Measurements from ENCODE around the gene HLCS.

HLCS gene

GRCh38 chr21:36914244-36915013, 52.0 kb downstream of the HLCS start:
- no peak for DNase-seq

- DNase-seq: no peak
Measured at GRCh38 chr21:36913247-36914169, 53.0 kb downstream of the HLCS start.

DNA sequence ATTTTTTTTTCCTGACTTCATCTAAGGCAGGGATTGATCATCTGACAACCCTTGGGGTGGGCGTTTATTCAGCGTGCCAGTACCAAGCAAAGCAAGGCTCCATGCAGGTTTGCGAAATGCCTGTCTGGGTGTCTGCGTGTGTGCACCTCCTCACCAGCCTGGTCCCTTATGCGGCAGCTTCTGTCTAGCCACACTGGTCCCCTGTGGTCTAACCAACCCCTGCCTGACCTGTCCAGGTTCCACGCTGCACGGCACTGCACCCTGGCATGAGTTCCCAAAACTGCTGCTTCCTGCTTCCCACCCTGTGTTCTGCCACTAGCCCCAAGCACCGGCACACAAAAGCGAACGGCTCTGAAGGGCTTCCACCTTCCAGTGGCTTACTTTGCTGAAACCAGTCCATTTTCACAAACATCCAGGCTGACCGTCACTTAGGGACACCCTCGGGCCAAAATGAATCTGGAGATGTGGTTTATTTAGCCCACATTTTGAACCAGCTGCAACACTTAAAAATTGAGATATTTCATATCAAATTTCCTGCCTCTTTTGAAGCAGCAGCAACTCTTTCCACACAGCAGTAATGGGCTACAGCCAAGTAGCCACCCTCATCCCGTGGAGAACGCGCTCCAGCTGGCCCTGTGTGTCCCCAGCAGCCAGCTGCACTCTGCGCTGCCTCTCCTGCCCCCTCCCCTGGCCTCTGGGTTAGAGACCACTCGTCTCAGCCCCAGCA, 55.7 kb downstream of the HLCS start:
- no peak for DNase-seq

GRCh38 chr21:36909901-36910561, 56.4 kb downstream of the HLCS start:
- DNase-seq: peak; percentile 94

GRCh38 chr21:36909423-36909822, 57.0 kb downstream of the HLCS start:
- no peak for DNase-seq

DNA sequence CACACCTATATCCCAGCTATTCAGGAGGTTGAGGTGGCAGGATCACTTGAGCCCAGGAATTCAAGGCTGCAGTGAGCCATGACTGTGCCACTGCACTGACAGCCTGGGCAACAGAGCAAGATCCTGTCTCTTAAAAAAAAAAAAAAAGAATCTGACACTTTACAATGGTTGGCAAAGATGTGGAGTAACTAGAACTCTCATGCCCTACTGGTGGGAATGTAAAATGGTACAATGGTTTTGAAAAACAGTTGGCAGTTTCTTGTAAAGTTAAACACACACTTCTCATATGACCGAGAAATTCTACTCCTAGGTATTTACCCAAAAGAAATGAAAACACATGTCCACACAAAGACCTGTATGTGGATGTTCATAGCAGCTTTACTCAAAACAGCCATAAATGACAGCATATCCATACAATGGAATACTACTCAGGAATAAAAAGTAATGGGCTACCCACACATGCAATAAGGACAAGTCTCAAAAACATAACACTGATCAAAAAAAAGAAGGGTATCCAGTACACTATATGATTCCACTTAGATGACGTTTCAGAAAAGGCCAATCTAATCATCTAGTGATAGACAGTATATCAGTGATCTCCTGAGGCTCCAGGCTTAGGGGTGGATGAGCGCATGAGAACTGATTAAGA, 58.1 kb downstream of the HLCS start:
- no peak for DNase-seq

DNA sequence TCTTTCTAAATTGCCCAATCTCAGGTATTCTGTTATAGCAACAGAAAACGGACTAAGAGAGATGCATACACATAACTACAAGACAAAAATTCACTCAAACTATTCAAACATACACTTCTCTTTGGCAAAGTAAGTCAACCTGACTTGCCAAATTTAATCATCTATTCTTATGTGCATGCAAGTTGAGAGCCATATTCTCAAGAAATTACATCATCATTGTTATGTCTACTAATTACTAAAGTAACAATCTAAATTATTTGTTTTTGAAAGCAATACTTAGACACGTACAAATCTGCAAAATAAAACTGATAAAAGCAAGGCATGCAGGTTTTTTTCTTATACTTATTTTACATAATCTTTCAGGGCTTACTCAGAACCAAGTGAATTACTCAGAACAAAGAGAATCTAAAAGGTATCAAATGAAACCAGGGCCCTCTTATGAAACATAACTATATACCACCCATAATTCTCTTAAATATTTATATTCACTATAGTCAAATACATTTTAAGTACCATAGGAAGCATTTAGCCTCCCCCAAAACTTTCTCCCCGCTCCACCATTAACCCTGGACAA, 62.3 kb downstream of the HLCS start:
- no peak for DNase-seq

DNA sequence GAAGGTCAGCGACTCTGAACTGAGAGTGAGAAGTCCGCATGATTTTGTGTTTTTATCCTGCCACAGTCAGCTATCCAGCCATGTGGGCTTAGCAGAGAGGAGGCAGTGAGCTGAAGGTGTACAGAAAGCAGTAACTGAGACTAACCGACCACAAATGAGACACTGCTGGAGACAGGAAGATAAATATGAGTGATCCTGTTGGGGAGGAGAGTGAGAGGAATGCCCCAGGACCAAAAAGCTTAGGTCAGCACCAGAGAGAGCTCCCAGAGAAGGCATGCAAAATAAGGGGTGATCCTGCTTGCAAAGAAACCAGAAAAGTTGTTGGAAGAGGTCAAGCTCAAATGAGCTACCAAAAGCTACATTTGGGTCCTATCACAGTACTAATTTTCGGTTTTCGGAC, 63.7 kb downstream of the HLCS start:
- no peak for DNase-seq

DNA sequence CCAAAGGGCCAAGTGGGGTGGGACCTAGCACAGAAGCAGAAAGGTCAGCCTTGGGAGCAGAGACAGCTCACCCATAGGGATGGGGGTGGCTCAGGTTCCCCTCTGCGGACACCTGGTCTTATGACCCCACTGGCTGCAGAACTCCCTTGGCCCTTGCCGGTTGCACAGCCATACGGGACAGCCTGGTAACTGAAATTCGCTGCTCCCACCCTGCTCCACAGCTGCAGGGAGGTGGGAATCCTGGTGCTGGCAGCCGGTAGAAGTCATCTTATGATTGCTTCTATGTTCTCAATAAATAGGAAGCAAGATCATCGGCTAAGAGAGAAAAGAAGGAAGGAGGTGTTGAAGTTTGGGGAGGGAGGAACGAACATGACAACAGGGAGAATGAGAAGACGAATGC, 64.1 kb downstream of the HLCS start:
- no peak for DNase-seq

- DNase-seq: no peak
Measured at GRCh38 chr21:36901575-36901974, 64.9 kb downstream of the HLCS start.

DNA sequence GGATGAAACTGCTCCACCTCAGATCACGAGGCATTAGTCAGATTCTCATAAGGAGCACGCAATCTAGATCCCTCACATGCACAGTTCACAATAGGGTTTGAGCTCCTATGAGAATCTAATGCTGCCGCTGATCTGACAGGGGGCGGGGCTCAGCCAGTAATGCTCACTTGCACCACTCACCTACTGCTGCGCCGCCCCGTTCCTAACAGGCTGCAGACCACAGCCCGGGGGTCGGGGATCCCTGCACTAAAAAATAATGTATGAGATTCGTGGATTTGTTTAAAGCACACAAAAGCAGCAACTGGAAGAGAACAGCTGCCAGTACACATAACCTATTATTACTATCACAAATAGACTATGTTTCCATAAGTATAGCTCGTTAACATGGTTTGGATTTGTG, 72.9 kb downstream of the HLCS start:
- DNase-seq: no peak

- DNase-seq: no peak
Measured at GRCh38 chr21:36892201-36892600, 74.3 kb downstream of the HLCS start.

GRCh38 chr21:36891692-36892091, 74.8 kb downstream of the HLCS start:
- no peak for DNase-seq

DNA sequence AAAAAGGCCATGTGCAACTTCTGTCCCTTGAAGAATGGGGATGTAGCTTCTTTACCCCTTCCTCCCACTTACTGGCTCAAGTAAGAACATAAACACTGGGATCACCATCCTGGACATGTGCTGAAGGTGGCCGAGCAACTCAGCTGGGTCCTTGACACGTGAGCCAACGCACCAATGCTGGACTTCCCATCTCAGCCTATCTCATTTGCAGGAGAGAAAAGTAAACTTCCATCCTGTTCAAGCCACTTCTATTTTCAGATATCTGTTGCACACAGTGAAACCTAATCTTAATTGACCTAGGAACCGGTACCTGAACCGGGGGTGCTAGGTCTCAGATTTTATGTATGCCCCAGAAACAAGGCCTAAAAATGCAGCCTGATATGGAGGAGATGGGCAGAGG, 75.3 kb downstream of the HLCS start:
- no peak for DNase-seq

GRCh38 chr21:36890086-36890485, 76.4 kb downstream of the HLCS start:
- no peak for DNase-seq

GRCh38 chr21:36889401-36889800, 77.1 kb downstream of the HLCS start:
- no peak for DNase-seq

DNA sequence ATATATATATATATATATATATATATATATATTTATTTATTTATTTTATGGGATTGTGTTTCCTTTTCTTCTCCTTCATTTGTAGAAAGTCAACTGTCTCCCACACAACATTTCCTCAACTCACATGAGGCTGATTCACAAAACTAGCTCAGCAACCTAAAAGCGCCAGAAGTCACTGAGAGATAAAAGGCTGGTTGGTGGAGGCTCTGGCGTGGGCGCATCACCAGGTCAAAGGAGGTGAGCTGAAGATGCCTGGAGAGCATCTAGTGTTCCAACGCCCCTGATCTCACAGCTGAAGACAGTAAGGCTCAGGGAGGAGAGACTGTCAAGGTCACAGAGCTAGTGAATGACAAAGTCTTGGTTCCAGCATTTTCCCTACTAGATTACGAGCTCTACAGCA, 78.0 kb downstream of the HLCS start:
- DNase-seq: no peak

GRCh38 chr21:36887963-36888362, 78.5 kb downstream of the HLCS start:
- DNase-seq: no peak

- DNase-seq: no peak
Measured at GRCh38 chr21:36883532-36884486, 82.7 kb downstream of the HLCS start.

DNA sequence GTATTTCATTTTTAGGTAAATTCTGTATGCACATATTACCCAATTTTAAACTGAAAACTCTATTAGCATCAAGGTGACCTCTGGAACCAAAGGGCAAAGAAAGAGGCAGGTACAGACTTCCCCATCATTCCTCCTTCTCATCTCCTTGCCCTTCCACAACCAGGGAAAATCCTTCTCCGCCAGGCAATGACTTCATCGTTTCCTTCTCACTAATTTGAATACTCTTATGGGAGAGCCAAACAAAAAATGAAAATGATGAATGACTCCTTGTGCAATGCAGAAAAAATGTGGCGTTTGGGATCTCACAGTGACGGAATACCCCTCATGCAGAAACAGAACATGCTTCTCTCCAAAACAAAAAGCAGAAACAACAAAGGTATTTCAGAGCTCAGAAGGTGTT, 83.7 kb downstream of the HLCS start:
- no peak for DNase-seq

- peak; percentile 69 for DNase-seq
Measured at GRCh38 chr21:36881228-36881627, 85.2 kb downstream of the HLCS start.
